Measurements from ENCODE around the gene REEP6. TPM values are rescaled to one million over a fixed set of nuclear protein-coding genes. Genes with fewer than 3 reads are reported as not detected.
A peak's percentile ranks its signal among the peaks of the same experiment; 100 is the strongest.

REEP6 gene
- total RNA-seq, 1 experiment from 2014 or later = 10.5 TPM

GRCh38 chr19:1540365-1540925, 49.5 kb downstream of the REEP6 start:
- no peak for TF ChIP-seq CTCF (conservative IDR thresholded peaks at IDR 0.05)
- Histone ChIP-seq H2AK5ac (ENCODE audit: insufficient read length, low read length) (no peak overlapping the region), H3K56ac (ENCODE audit: insufficient read length, low read depth, low read length) (no peak overlapping the region), H3K18ac (ENCODE audit: insufficient read length, low read depth, low read length) (no peak overlapping the region), H4K5ac (ENCODE audit: insufficient read length, low read depth, low read length) (no peak overlapping the region), H3K9ac (ENCODE audit: extremely low read depth, insufficient read length, low read length) (no peak overlapping the region), H4K8ac (replicated peaks; ENCODE audit: insufficient read length, low read depth, low read length) (no peak overlapping the region), H3K4me2 (ENCODE audit: insufficient read depth, insufficient read length, low read length) (peak overlapping the region; percentile 15), H2BK5ac (ENCODE audit: insufficient read length, low read length) (no peak overlapping the region), H3K9me3 (ENCODE audit: control insufficient read depth, low read depth, low read length) (no peaks in the 10 kb centered on the region), H3T11ph (ENCODE audit: low read length) (no peak overlapping the region), H3K14ac (ENCODE audit: insufficient read depth, low read length) (no peak overlapping the region), H3K4me1 (ENCODE audit: insufficient read depth, low read length) (no peaks in the 10 kb centered on the region), H3K27ac (ENCODE audit: insufficient read length, low read depth, low read length) (no peak overlapping the region), H3K23me2 (ENCODE audit: insufficient read length, low read depth, low read length, poor library complexity, severe bottlenecking) (no peaks in the 10 kb centered on the region), H2BK12ac (ENCODE audit: insufficient read length, low read depth, low read length) (no peak overlapping the region), H2AFZ (ENCODE audit: low read length) (no peak overlapping the region), H3K4ac (ENCODE audit: low read depth, low read length) (no peak overlapping the region), H4K20me1 (ENCODE audit: control insufficient read depth, insufficient read depth, insufficient read length) (no peaks in the 10 kb centered on the region), H3K27me3 (ENCODE audit: insufficient read depth, low read length) (no peaks in the 10 kb centered on the region), H2BK120ac (ENCODE audit: low read depth, low read length, poor library complexity, severe bottlenecking) (no peak overlapping the region), H2BK15ac (ENCODE audit: low read depth, low read length) (no peak overlapping the region), H4K91ac (ENCODE audit: insufficient read length, low read depth, low read length) (no peak overlapping the region), H3K79me2 (ENCODE audit: insufficient read depth, low read length) (no peaks in the 10 kb centered on the region), H3K23ac (ENCODE audit: insufficient read length, low read depth, low read length) (no peak overlapping the region), H3K79me1 (ENCODE audit: insufficient read depth, low read depth, low read length, poor library complexity, severe bottlenecking) (no peaks in the 10 kb centered on the region), H2BK20ac (ENCODE audit: low read depth, low read length, poor library complexity, severe bottlenecking) (no peak overlapping the region)
- peak overlapping the region; percentile 9 to 39; a peak in 3 of 5 replicates for H3K4me3 Mint-ChIP-seq
- no CpG with 5 or more reads among the region's 17 CpGs for WGBS (ENCODE audit: extremely low coverage, insufficient read length, low lambda C conversion rate)
- peak overlapping the region in 1 of 3 experiments; percentile 10; a peak in 1 of 7 replicates for H3K27ac Mint-ChIP-seq
- no peaks in the 10 kb centered on the region for H3K9me3 Mint-ChIP-seq
- peaks cover 58% of the 10 kb centered on the region for H3K27me3 Mint-ChIP-seq (ENCODE audit: low read depth)
- no peaks in the 10 kb centered on the region for H3K36me3 Mint-ChIP-seq (ENCODE audit: insufficient read depth in 1 of 3, low read depth in 3 of 3)
- no peak for DNase-seq
- peaks cover 4 to 5% of the 10 kb centered on the region in 2 experiments for H3K4me1 Mint-ChIP-seq

Other genes with a start within 250 kb of the REEP6 start
- 179 and 191 TPM in 2 replicates for gene ATP5F1D, start 249.4 kb upstream of the REEP6 start, total RNA-seq (2021)
- 286 and 300 TPM in 2 replicates for gene MIDN, start 242.6 kb upstream of the REEP6 start, total RNA-seq (2021)
- 249 and 263 TPM in 2 replicates for gene CIRBP, start 221.8 kb upstream of the REEP6 start, total RNA-seq (2021)
- gene FAM174C, start 215.7 kb upstream of the REEP6 start, total RNA-seq (2021) = 56.4 and 63.0 TPM in 2 replicates
- gene EFNA2, start 205.3 kb upstream of the REEP6 start, total RNA-seq (2021) = 14.3 TPM in 2 replicates
- 83.7 and 83.9 TPM in 2 replicates for gene NDUFS7, start 107.3 kb upstream of the REEP6 start, total RNA-seq (2021)
- 26.6 and 27.4 TPM in 2 replicates for gene GAMT, start 89.6 kb upstream of the REEP6 start, total RNA-seq (2021)
- gene DAZAP1, start 83.6 kb upstream of the REEP6 start, total RNA-seq (2021) = 255 and 265 TPM in 2 replicates
- 1,628 and 1,677 TPM in 2 replicates for gene RPS15, start 52.8 kb upstream of the REEP6 start, total RNA-seq (2021)
- gene APC2, start 41.1 kb upstream of the REEP6 start, total RNA-seq (2021) = 0.68 and 2.0 TPM in 2 replicates
- 30.3 and 36.8 TPM in 2 replicates for gene C19orf25, start 12.0 kb upstream of the REEP6 start, total RNA-seq (2021)
- 5.8 and 9.1 TPM in 2 replicates for gene PCSK4, start 831 bp upstream of the REEP6 start, total RNA-seq (2021)
- gene ADAMTSL5, start 21.8 kb downstream of the REEP6 start, total RNA-seq (2021) = 1.4 and 1.5 TPM in 2 replicates
- gene PLK5, start 32.9 kb downstream of the REEP6 start, total RNA-seq (2021) = 0.50 and 0.57 TPM in 2 replicates
- 70.4 and 75.9 TPM in 2 replicates for gene MEX3D, start 77.1 kb downstream of the REEP6 start, total RNA-seq (2021)
- 126 and 128 TPM in 2 replicates for gene MBD3, start 101.7 kb downstream of the REEP6 start, total RNA-seq (2021)
- gene UQCR11, start 114.3 kb downstream of the REEP6 start, total RNA-seq (2021) = 166 and 174 TPM in 2 replicates
- 304 TPM in 2 replicates for gene TCF3, start 161.4 kb downstream of the REEP6 start, total RNA-seq (2021)